ENCODE measurements around the gene CR1L.

DNA sequence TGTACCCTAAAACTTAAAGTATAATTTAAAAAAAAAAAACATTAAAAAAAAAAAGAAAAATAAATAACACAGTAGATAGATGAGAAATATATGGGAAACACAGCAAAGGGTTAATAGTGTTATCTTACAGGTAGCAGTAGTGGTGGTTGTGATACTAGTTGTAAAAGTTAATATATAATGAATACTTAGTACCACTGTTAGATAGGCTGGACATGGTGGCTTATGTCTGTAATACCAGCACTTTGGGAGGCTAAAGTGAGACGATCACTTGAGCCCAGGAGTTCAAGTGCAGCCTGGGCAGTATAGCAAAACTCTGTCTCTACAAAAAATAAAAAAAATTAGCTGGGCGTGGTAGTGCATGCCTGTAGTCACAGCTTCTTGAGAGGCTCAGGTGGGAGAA is 74.3 kb downstream of the CR1L start:
- TF ChIP-seq, protein P1, sequence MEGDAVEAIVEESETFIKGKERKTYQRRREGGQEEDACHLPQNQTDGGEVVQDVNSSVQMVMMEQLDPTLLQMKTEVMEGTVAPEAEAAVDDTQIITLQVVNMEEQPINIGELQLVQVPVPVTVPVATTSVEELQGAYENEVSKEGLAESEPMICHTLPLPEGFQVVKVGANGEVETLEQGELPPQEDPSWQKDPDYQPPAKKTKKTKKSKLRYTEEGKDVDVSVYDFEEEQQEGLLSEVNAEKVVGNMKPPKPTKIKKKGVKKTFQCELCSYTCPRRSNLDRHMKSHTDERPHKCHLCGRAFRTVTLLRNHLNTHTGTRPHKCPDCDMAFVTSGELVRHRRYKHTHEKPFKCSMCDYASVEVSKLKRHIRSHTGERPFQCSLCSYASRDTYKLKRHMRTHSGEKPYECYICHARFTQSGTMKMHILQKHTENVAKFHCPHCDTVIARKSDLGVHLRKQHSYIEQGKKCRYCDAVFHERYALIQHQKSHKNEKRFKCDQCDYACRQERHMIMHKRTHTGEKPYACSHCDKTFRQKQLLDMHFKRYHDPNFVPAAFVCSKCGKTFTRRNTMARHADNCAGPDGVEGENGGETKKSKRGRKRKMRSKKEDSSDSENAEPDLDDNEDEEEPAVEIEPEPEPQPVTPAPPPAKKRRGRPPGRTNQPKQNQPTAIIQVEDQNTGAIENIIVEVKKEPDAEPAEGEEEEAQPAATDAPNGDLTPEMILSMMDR (IDR thresholded peaks at IDR 0.05): no peak
- TF ChIP-seq TCF7L2 (IDR thresholded peaks at IDR 0.05; ENCODE audit: low read depth, low read length) (no peak), POLR2AphosphoS5 (IDR thresholded peaks at IDR 0.05; ENCODE audit: low read depth, low read length) (no peak)
- TF ChIP-seq, protein P2, sequence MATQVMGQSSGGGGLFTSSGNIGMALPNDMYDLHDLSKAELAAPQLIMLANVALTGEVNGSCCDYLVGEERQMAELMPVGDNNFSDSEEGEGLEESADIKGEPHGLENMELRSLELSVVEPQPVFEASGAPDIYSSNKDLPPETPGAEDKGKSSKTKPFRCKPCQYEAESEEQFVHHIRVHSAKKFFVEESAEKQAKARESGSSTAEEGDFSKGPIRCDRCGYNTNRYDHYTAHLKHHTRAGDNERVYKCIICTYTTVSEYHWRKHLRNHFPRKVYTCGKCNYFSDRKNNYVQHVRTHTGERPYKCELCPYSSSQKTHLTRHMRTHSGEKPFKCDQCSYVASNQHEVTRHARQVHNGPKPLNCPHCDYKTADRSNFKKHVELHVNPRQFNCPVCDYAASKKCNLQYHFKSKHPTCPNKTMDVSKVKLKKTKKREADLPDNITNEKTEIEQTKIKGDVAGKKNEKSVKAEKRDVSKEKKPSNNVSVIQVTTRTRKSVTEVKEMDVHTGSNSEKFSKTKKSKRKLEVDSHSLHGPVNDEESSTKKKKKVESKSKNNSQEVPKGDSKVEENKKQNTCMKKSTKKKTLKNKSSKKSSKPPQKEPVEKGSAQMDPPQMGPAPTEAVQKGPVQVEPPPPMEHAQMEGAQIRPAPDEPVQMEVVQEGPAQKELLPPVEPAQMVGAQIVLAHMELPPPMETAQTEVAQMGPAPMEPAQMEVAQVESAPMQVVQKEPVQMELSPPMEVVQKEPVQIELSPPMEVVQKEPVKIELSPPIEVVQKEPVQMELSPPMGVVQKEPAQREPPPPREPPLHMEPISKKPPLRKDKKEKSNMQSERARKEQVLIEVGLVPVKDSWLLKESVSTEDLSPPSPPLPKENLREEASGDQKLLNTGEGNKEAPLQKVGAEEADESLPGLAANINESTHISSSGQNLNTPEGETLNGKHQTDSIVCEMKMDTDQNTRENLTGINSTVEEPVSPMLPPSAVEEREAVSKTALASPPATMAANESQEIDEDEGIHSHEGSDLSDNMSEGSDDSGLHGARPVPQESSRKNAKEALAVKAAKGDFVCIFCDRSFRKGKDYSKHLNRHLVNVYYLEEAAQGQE (IDR thresholded peaks at IDR 0.05; ENCODE audit: insufficient read depth in 1 of 2, low read depth in 2 of 2, low read length in 1 of 2): no peak
